ENCODE data around the gene MPRIP.

MPRIP gene

GRCh38 chr17:17179371-17179827 lies 137.1 kb downstream of the MPRIP start:
- no peak overlapping the region for H3K9ac ChIP-seq (ENCODE audit: low read depth, low read length)
- peaks cover 92% of the 10 kb centered on the region for H3K36me3 ChIP-seq (ENCODE audit: insufficient read depth, low read length)
- TF ChIP-seq EZH2 (IDR thresholded peaks at IDR 0.05; ENCODE audit: borderline replicate concordance, low read depth, low read length, severe bottlenecking) (no peak), CTCF (IDR thresholded peaks at IDR 0.05; ENCODE audit: borderline replicate concordance, extremely low read depth, low read length, poor library complexity, severe bottlenecking) (no peak)
- H3K27ac ChIP-seq (ENCODE audit: low read length) = no peak overlapping the region
- no peaks in the 10 kb centered on the region for H3K79me2 ChIP-seq (ENCODE audit: insufficient read depth, low read length)
- H2AFZ ChIP-seq (ENCODE audit: low read depth, low read length) = no peak overlapping the region
- no peaks in the 10 kb centered on the region for H3K9me3 ChIP-seq (ENCODE audit: insufficient read depth, low read length, severe bottlenecking)
- H4K20me1 ChIP-seq (ENCODE audit: insufficient read depth, low read length) = no peaks in the 10 kb centered on the region
- DNase-seq (no peak), ATAC-seq (ENCODE audit: insufficient read depth, low read depth) (no peak)
- no peak overlapping the region for H3K4me2 ChIP-seq (ENCODE audit: insufficient read depth, low read length)
- no peaks in the 10 kb centered on the region for H3K27me3 ChIP-seq (ENCODE audit: insufficient read depth, low read length, poor library complexity)
- no peak overlapping the region for H3K4me3 ChIP-seq (ENCODE audit: low read depth in 1 of 2, low read length in 2 of 2)
- no peaks in the 10 kb centered on the region for H3K4me1 ChIP-seq (ENCODE audit: insufficient read depth, low read length)

GRCh38 chr17:17180141-17180603 lies 137.9 kb downstream of the MPRIP start:
- no peaks in the 10 kb centered on the region for H3K27me3 ChIP-seq (ENCODE audit: insufficient read depth, low read length, poor library complexity)
- H3K9me3 ChIP-seq (ENCODE audit: insufficient read depth, low read length, severe bottlenecking) = no peaks in the 10 kb centered on the region
- H3K36me3 ChIP-seq (ENCODE audit: insufficient read depth, low read length) = peaks cover 85% of the 10 kb centered on the region
- H3K4me3 ChIP-seq (ENCODE audit: low read depth in 1 of 2, low read length in 2 of 2) = no peak overlapping the region
- no peak overlapping the region for H3K27ac ChIP-seq (ENCODE audit: low read length)
- no peaks in the 10 kb centered on the region for H3K79me2 ChIP-seq (ENCODE audit: insufficient read depth, low read length)
- TF ChIP-seq CTCF (IDR thresholded peaks at IDR 0.05; ENCODE audit: borderline replicate concordance, extremely low read depth, low read length, poor library complexity, severe bottlenecking) = no peak
- TF ChIP-seq EZH2 (IDR thresholded peaks at IDR 0.05; ENCODE audit: borderline replicate concordance, low read depth, low read length, severe bottlenecking) = no peak
- no peak for ATAC-seq (ENCODE audit: insufficient read depth, low read depth)
- H3K4me1 ChIP-seq (ENCODE audit: insufficient read depth, low read length) = no peaks in the 10 kb centered on the region
- no peak overlapping the region for H3K4me2 ChIP-seq (ENCODE audit: insufficient read depth, low read length)
- DNase-seq = no peak
- no peak overlapping the region for H2AFZ ChIP-seq (ENCODE audit: low read depth, low read length)
- no peaks in the 10 kb centered on the region for H4K20me1 ChIP-seq (ENCODE audit: insufficient read depth, low read length)
- H3K9ac ChIP-seq (ENCODE audit: low read depth, low read length) = no peak overlapping the region

GRCh38 chr17:17180741-17181525 lies 138.7 kb downstream of the MPRIP start:
- H3K27me3 ChIP-seq (ENCODE audit: insufficient read depth, low read length, poor library complexity) = no peaks in the 10 kb centered on the region
- H3K27ac ChIP-seq (ENCODE audit: low read length) = no peak overlapping the region
- H3K9me3 ChIP-seq (ENCODE audit: insufficient read depth, low read length, severe bottlenecking) = no peaks in the 10 kb centered on the region
- H2AFZ ChIP-seq (ENCODE audit: low read depth, low read length) = no peak overlapping the region
- no peaks in the 10 kb centered on the region for H3K4me1 ChIP-seq (ENCODE audit: insufficient read depth, low read length)
- TF ChIP-seq EZH2 (IDR thresholded peaks at IDR 0.05; ENCODE audit: borderline replicate concordance, low read depth, low read length, severe bottlenecking) (no peak), CTCF (IDR thresholded peaks at IDR 0.05; ENCODE audit: borderline replicate concordance, extremely low read depth, low read length, poor library complexity, severe bottlenecking) (no peak)
- H3K4me3 ChIP-seq (ENCODE audit: low read depth in 1 of 2, low read length in 2 of 2) = no peak overlapping the region
- peaks cover under 1% of the 10 kb centered on the region; the same call in 1 of the 2 replicates for H4K20me1 ChIP-seq (ENCODE audit: insufficient read depth, low read length)
- no peaks in the 10 kb centered on the region for H3K79me2 ChIP-seq (ENCODE audit: insufficient read depth, low read length)
- no peak overlapping the region for H3K4me2 ChIP-seq (ENCODE audit: insufficient read depth, low read length)
- no peak for DNase-seq
- no peak for ATAC-seq (ENCODE audit: insufficient read depth, low read depth)
- peaks cover 81% of the 10 kb centered on the region for H3K36me3 ChIP-seq (ENCODE audit: insufficient read depth, low read length)
- H3K9ac ChIP-seq (ENCODE audit: low read depth, low read length) = no peak overlapping the region

Data from DND-41 (cell line).